B cell (primary cell): Measurements from ENCODE around the gene TMEM168. TPM values are rescaled to one million over a fixed set of nuclear protein-coding genes. Genes with fewer than 3 reads are reported as not detected.

ENCODE experiments used
- ATAC-seq: fragments of 200-7000 bp; cut with Tn5 transposase; one replicate; pipeline ENCODE4 v1.10.0; 2021; ENCODE audit warnings: low read depth, mild to moderate bottlenecking, moderate number of reproducible peaks, moderate library complexity
- CTCF ChIA-PET: fragments of 350-600 bp; sonication (Branson Sonifier 250); formaldehyde crosslinking; loops from one replicate; lab custom pipeline; 2021; ENCODE audit warnings: antibody characterized with exemption, inconsistent platforms; lab: Charles Lee
- POLR2A ChIA-PET: fragments of 350-600 bp; sonication (Branson Sonifier 250); formaldehyde crosslinking; loops from one replicate; lab custom pipeline; 2021; ENCODE audit warnings: antibody characterized with exemption; lab: Charles Lee
- DNase-seq: peaks from one replicate; pipeline ENCODE4 v3.0.0; 2013
- H2AFZ ChIP-seq: 2 replicates; pipeline ENCODE4 v1.6.1; 2012; ENCODE audit warnings: mild to moderate bottlenecking, low read depth, low read length; ENCODE audit not compliant: insufficient read depth, poor library complexity, severe bottlenecking
- H3K27ac ChIP-seq, 2 donors: 1 replicate in 1 of 2; 2 replicates in 1 of 2; pipeline ENCODE4 v1.5.1; 2012 to 2013; ENCODE audit warnings: low read length in 2 of 2, mild to moderate bottlenecking in 2 of 2, moderate library complexity in 1 of 2
- H3K27me3 ChIP-seq, 4 experiments: fragments of 200-600 bp in 1 of 4; sonication (generic) in 1 of 4; replicated peaks in 1 of 4; 1 replicate in 2 of 4; 2 replicates in 2 of 4; pipeline versions ENCODE4 v1.6.1 to v1.7.0; 2013 to 2016; ENCODE audit warnings: low read length in 3 of 4, mild to moderate bottlenecking in 2 of 4, mixed read lengths in 1 of 4, moderate library complexity in 1 of 4; ENCODE audit not compliant: insufficient read depth in 4 of 4, control insufficient read depth in 3 of 4; ENCODE audit errors: control extremely low read depth in 1 of 4
- H3K36me3 ChIP-seq, 2 experiments: replicated peaks in 1 of 2; 1 replicate in 1 of 2; 2 replicates in 1 of 2; pipeline versions ENCODE4 v1.6.1 to v1.7.1; 2013; ENCODE audit warnings: low read length in 1 of 2; ENCODE audit not compliant: insufficient read depth in 2 of 2, control insufficient read depth in 1 of 2; ENCODE audit errors: control extremely low read depth in 1 of 2, extremely low read depth in 1 of 2
- H3K4me1 ChIP-seq, 2 donors: fragments of 200-600 bp in 1 of 2; sonication (generic) in 1 of 2; 1 replicate in 1 of 2; 2 replicates in 1 of 2; pipeline versions ENCODE4 v1.5.1 to v1.6.1; 2013 to 2017; ENCODE audit warnings: low read length in 2 of 2; ENCODE audit not compliant: control insufficient read depth in 2 of 2, insufficient read depth in 2 of 2
- H3K4me2 ChIP-seq: replicated peaks from 2 replicates; pipeline ENCODE3; 2012; ENCODE audit warnings: mild to moderate bottlenecking, low read depth, low read length; ENCODE audit not compliant: poor library complexity, severe bottlenecking
- H3K4me3 ChIP-seq, 5 experiments: fragments of 200-600 bp in 1 of 5; sonication (generic) in 1 of 5; 1 replicate in 3 of 5; 2 replicates in 2 of 5; pipeline versions ENCODE4 v1.5.1 to v1.7.0; 2011 to 2016; ENCODE audit warnings: low read length in 4 of 5, mild to moderate bottlenecking in 4 of 5, low read depth in 2 of 5, control low read depth in 1 of 5, moderate library complexity in 1 of 5; ENCODE audit not compliant: insufficient read depth in 1 of 5; ENCODE audit errors: control extremely low read depth in 1 of 5, extremely low read depth in 1 of 5
- H3K79me2 ChIP-seq: fragments of 200-600 bp; sonication (generic); one replicate; pipeline ENCODE4 v1.6.0; 2016; ENCODE audit warnings: low read length; ENCODE audit not compliant: control insufficient read depth, insufficient read depth
- H3K9ac ChIP-seq: fragments of 200-600 bp; sonication (generic); 2 replicates; pipeline ENCODE4 v1.6.1; 2017; ENCODE audit warnings: mild to moderate bottlenecking, low read length, moderate library complexity
- H3K9me3 ChIP-seq, 3 donors: one replicate each; pipeline versions ENCODE4 v1.6.1 to v1.7.1; 2013; ENCODE audit warnings: low read length in 2 of 3; ENCODE audit not compliant: control insufficient read depth in 2 of 3, insufficient read depth in 1 of 3; ENCODE audit errors: control extremely low read depth in 1 of 3
- H4K20me1 ChIP-seq: 2 replicates; pipeline ENCODE4 v1.6.0; 2012; ENCODE audit warnings: mild to moderate bottlenecking, low read length; ENCODE audit not compliant: insufficient read depth, control insufficient read depth, poor library complexity, severe bottlenecking
- H3K27ac Mint-ChIP-seq: one replicate; pipeline ENCODE4 v1.8.0; 2021; ENCODE audit warnings: mixed read lengths
- H3K27me3 Mint-ChIP-seq: one replicate; pipeline ENCODE4 v1.8.0; 2021; ENCODE audit warnings: mixed read lengths
- H3K4me1 Mint-ChIP-seq: one replicate; pipeline ENCODE4 v1.8.0; 2021; ENCODE audit warnings: mixed read lengths
- H3K4me3 Mint-ChIP-seq: one replicate; pipeline ENCODE4 v1.8.0; 2021; ENCODE audit warnings: mixed read lengths
- H3K9me3 Mint-ChIP-seq: one replicate; pipeline ENCODE4 v1.8.0; 2022; ENCODE audit warnings: mixed read lengths; ENCODE audit not compliant: insufficient read depth
- CTCF ChIP-seq: fragments of 200-600 bp; IDR thresholded peaks from one replicate; pipeline ENCODE4 v1.8.0; 2022; ENCODE audit warnings: antibody characterized with exemption, mild to moderate bottlenecking
- EZH2 ChIP-seq: IDR thresholded peaks from 2 replicates; pipeline ENCODE4 v1.6.1; 2012; ENCODE audit warnings: borderline replicate concordance, low read depth, mild to moderate bottlenecking, moderate library complexity, low read length; ENCODE audit not compliant: insufficient read depth, poor library complexity, severe bottlenecking
- WGBS: methylation state at CpG from one replicate; pipeline ENCODE4 v1.1.5; 2013; ENCODE audit warnings: missing lambda C conversion rate; ENCODE audit not compliant: insufficient coverage; 5-methylcytosine and 5-hydroxymethylcytosine counted together
- intact Hi-C: fragments of 100-400 bp; cut with micrococcal nuclease; formaldehyde crosslinking; loops from one replicate; pipeline ENCODE4 v1.10.0; 2022
- polyA plus RNA-seq: library from polyadenylated mRNA; depleted of rRNA; stranded (reverse); fragments of >200 nt; gene quantifications from 2 replicates; pipeline ENCODE4 v1.2.3, GENCODE V29; 2012
- total RNA-seq, 2 donors: library from RNA; stranded (reverse); fragments of 120-200 nt in 1 of 2; gene quantifications; 1 replicate in 1 of 2; 2 replicates in 1 of 2; pipeline versions ENCODE4 v1.2.3 to v1.2.4, GENCODE V29; 2013 to 2022

TMEM168 gene
- total and polyA plus RNA-seq, 2 donors (not counting 1 experiment from before 2014, with no cell fraction given): 12.7 to 31.8 TPM

GRCh38 chr7:112819536-112819935 is 29.3 kb upstream of the TMEM168 start:
- no CpG with 5 or more reads among the region's 3 CpGs for WGBS
- H3K79me2 ChIP-seq: no peaks in the 10 kb centered on the region
- no peak overlapping the region for H3K4me3 Mint-ChIP-seq

GRCh38 chr7:112806156-112806555 is 16.0 kb upstream of the TMEM168 start:
- no peaks in the 10 kb centered on the region for H4K20me1 ChIP-seq
- H3K9me3 Mint-ChIP-seq: no peaks in the 10 kb centered on the region

More at GRCh38 chr7:112819536-112819935, 29.3 kb upstream of the TMEM168 start:
- Histone ChIP-seq H3K27ac (no peak overlapping the region), H4K20me1 (no peaks in the 10 kb centered on the region), H3K27me3 (no peaks in the 10 kb centered on the region), H3K36me3 (peaks cover 3 to 8% of the 10 kb centered on the region in 2 experiments), H2AFZ (no peak overlapping the region), H3K4me1 (no peaks in the 10 kb centered on the region), H3K9me3 (peaks cover 0 to 5% (median 3%) of the 10 kb centered on the region in 3 donors), H3K4me3 (no peak overlapping the region), H3K4me2 (no peak overlapping the region), H3K9ac (no peak overlapping the region)
- intact Hi-C loops: no loop called here
- Mint-ChIP-seq H3K27me3 (no peaks in the 10 kb centered on the region), H3K27ac (no peak overlapping the region), H3K9me3 (peaks cover 4% of the 10 kb centered on the region), H3K4me1 (no peaks in the 10 kb centered on the region)
- ATAC-seq: no peak
- no peak for DNase-seq
- TF ChIP-seq EZH2 (no peak), CTCF (no peak)
- POLR2A ChIA-PET: no interaction called here
- CTCF ChIA-PET: no interaction called here

More at GRCh38 chr7:112806156-112806555, 16.0 kb upstream of the TMEM168 start:
- Mint-ChIP-seq H3K4me1 (no peaks in the 10 kb centered on the region), H3K27me3 (peaks cover 5% of the 10 kb centered on the region), H3K27ac (no peak overlapping the region), H3K4me3 (no peak overlapping the region)
- H3K27ac ChIP-seq: no peak overlapping the region
- TF ChIP-seq EZH2: no peak
- TF ChIP-seq CTCF: no peak
- H3K79me2 ChIP-seq: no peaks in the 10 kb centered on the region
- no peak for ATAC-seq
- no peak overlapping the region for H2AFZ ChIP-seq
- no peak overlapping the region for H3K4me2 ChIP-seq
- H3K9me3 ChIP-seq: no peaks in the 10 kb centered on the region
- CTCF ChIA-PET: interaction anchor here (1.2 kb wide), 1 partner anchor 93 kb away, joined by 4 read pairs; no protein-coding TSS in a partner anchor
- H3K27me3 ChIP-seq: no peaks in the 10 kb centered on the region
- H3K9ac ChIP-seq: no peak overlapping the region
- intact Hi-C loops: no loop called here
- POLR2A ChIA-PET: no interaction called here
- DNase-seq: no peak
- WGBS: 100% methylated on average over 1 of the region's 4 CpGs
- H3K36me3 ChIP-seq: no peaks in the 10 kb centered on the region
- no peak overlapping the region for H3K4me3 ChIP-seq
- H3K4me1 ChIP-seq: no peaks in the 10 kb centered on the region
